ENCODE measurements around the gene LGI4. TPM values are rescaled to one million over a fixed set of nuclear protein-coding genes. Genes with fewer than 3 reads are reported as not detected.

Gene LGI4
- total RNA-seq (under 1 TPM; 0.39 to 0.52 TPM), total RNA-seq (0.81 to 1.3 reads per million in 2 donors)

- peak within 1 kb of the TSS; percentile 10 for H3K27ac Mint-ChIP-seq
Measured at GRCh38 chr19:35134601-35135242, at the start of gene LGI4. Gene LGI4, minus strand, starts transcription at chr19:35135059. Its CDS starts 379 bp downstream, at chr19:35134680.

GRCh38 chr19:35184267-35184666 lies 49.4 kb upstream of the LGI4 start:
- no peaks in the 10 kb centered on the region for H3K27me3 Mint-ChIP-seq
- H3K27ac Mint-ChIP-seq: no peak overlapping the region
- no peak overlapping the region for H3K4me3 Mint-ChIP-seq
- DNase-seq (no peak), ATAC-seq (no peak)
- no peaks in the 10 kb centered on the region for H3K9me3 ChIP-seq (ENCODE audit: control insufficient read depth, low read length, poor library complexity, severe bottlenecking)
- H3K36me3 Mint-ChIP-seq (ENCODE audit: low read depth): peaks cover 2% of the 10 kb centered on the region
- peaks cover 13% of the 10 kb centered on the region for H3K4me1 Mint-ChIP-seq

More at GRCh38 chr19:35134601-35135242, at the start of gene LGI4:
- H3K4me1 Mint-ChIP-seq: peaks cover 7% of the 10 kb centered on the region
- H3K36me3 Mint-ChIP-seq (ENCODE audit: low read depth): peaks cover 2% of the 10 kb centered on the region
- H3K27me3 Mint-ChIP-seq: no peaks in the 10 kb centered on the region
- H3K9me3 ChIP-seq (ENCODE audit: control insufficient read depth, low read length, poor library complexity, severe bottlenecking): no peaks in the 10 kb centered on the region
- DNase-seq (no peak), ATAC-seq (no peak)
- no peak within 1 kb of the TSS for H3K4me3 Mint-ChIP-seq

DNA sequence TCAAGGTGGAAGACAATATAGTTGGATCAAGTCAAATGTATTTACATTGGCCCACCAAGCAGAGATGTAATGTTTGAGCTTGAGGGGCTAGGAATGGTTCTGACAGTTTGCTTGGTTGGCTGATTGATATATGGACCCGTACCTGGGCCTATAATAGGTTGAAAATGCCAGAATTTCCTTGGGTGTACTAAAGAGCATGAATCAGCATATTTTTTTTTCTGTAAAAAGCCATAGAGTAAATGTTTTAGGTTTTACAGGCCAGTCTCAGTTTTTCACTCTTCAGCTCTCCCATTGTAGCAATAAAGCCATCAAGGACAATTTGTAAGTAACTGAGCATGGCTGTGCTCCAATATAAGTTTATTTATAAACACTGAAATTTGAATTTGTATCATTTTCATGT lies 46.5 kb upstream of the LGI4 start:
- H3K9me3 ChIP-seq (ENCODE audit: control insufficient read depth, low read length, poor library complexity, severe bottlenecking): peaks cover 2% of the 10 kb centered on the region
- peaks cover 14% of the 10 kb centered on the region for H3K4me1 Mint-ChIP-seq
- no peak for ATAC-seq
- H3K36me3 Mint-ChIP-seq (ENCODE audit: low read depth): peaks cover 2% of the 10 kb centered on the region
- no peaks in the 10 kb centered on the region for H3K27me3 Mint-ChIP-seq
- no peak for DNase-seq
- no peak overlapping the region for H3K27ac Mint-ChIP-seq
- H3K4me3 Mint-ChIP-seq: no peak overlapping the region

- peaks cover 2% of the 10 kb centered on the region for H3K9me3 ChIP-seq (ENCODE audit: control insufficient read depth, low read length, poor library complexity, severe bottlenecking)
- Mint-ChIP-seq H3K4me1 (peaks cover 10% of the 10 kb centered on the region), H3K36me3 (ENCODE audit: low read depth) (peaks cover 2% of the 10 kb centered on the region), H3K27ac (peak overlapping the region; percentile 43), H3K4me3 (peak overlapping the region; percentile 53), H3K27me3 (no peaks in the 10 kb centered on the region)
- ATAC-seq (no peak), DNase-seq (no peak)
Measured at GRCh38 chr19:35179830-35180229, 45.0 kb upstream of the LGI4 start.

- DNase-seq (no peak), ATAC-seq (no peak)
- H3K9me3 ChIP-seq (ENCODE audit: control insufficient read depth, low read length, poor library complexity, severe bottlenecking): peaks cover 2% of the 10 kb centered on the region
- Mint-ChIP-seq H3K27ac (no peak overlapping the region), H3K27me3 (no peaks in the 10 kb centered on the region), H3K4me1 (peaks cover 13% of the 10 kb centered on the region), H3K4me3 (no peak overlapping the region), H3K36me3 (ENCODE audit: low read depth) (peaks cover 2% of the 10 kb centered on the region)
Measured at GRCh38 chr19:35178701-35179100, 43.8 kb upstream of the LGI4 start.

DNA sequence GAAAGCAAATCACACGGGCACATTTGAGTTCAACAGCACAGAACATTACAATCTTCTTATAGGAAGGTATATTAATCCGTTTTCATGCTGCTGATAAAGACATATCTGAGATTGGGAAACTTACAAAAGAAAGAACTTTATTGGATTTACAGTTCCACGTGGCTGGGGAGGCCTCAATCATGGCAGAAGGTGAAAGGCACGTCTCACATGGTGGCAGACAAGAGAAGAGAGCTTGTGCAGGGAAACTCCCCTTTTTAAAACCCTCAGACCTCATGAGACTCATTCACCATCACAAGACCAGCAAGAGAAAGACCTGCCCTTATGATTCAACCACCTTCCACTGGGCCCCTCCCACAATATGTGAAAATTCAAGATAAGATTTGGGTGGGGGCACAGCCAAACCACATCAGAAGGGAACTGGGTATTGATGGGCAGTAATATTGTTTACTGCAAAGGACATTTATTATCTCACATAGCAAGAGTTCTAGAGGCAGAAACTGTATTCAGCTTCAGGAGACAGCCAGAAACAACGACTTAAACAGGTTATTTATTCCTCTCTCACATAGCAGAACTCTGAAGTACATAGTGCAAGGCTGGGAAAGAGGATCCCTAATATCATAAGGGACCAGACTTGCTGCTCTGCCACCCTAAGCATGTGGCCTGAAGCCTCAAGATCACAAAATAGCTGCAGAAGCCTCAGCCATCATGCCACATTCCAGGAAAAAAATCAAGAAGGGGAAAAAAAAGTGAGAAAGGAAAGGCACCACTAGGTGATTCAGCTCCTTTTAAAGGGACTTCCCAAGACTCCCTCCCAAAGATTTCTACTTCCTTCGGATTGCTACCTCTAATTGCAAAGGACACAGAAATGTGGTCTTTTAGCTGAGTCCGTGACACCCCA lies 42.8 kb upstream of the LGI4 start:
- peaks cover 2% of the 10 kb centered on the region for H3K9me3 ChIP-seq (ENCODE audit: control insufficient read depth, low read length, poor library complexity, severe bottlenecking)
- DNase-seq: no peak
- Mint-ChIP-seq H3K4me1 (peaks cover 12% of the 10 kb centered on the region), H3K27me3 (no peaks in the 10 kb centered on the region), H3K4me3 (no peak overlapping the region), H3K36me3 (ENCODE audit: low read depth) (peaks cover 2% of the 10 kb centered on the region), H3K27ac (peak overlapping the region; percentile 2)
- ATAC-seq: peak; percentile 40

GRCh38 chr19:35176181-35176570 lies 41.3 kb upstream of the LGI4 start:
- no peak for DNase-seq
- H3K36me3 Mint-ChIP-seq (ENCODE audit: low read depth): peaks cover 1% of the 10 kb centered on the region
- no peak for ATAC-seq
- H3K9me3 ChIP-seq (ENCODE audit: control insufficient read depth, low read length, poor library complexity, severe bottlenecking): peaks cover 2% of the 10 kb centered on the region
- H3K27me3 Mint-ChIP-seq: no peaks in the 10 kb centered on the region
- no peak overlapping the region for H3K4me3 Mint-ChIP-seq
- H3K4me1 Mint-ChIP-seq: peaks cover 18% of the 10 kb centered on the region
- H3K27ac Mint-ChIP-seq: no peak overlapping the region

DNA sequence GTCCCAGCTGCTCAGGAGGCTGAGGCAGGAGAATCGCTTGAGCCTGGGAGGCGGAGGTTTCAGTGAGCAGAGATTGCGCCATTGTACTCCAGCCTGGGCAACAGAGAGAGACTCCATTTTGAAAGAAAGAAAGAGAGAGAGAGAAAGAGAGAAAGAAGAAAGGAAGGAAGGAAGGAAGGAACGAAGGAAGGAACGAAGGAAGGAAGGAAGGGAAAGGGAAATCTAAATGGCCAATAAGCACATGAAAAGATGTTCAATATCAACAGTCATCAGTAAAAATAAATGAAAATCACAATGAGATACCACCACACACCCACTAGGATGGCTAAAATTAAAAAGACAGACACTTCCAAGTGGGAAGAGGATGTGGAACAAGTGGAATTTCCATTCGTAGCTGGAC lies 39.4 kb upstream of the LGI4 start:
- H3K4me3 Mint-ChIP-seq: peak overlapping the region; percentile 8
- H3K4me1 Mint-ChIP-seq: peaks cover 20% of the 10 kb centered on the region
- H3K27me3 Mint-ChIP-seq: no peaks in the 10 kb centered on the region
- H3K9me3 ChIP-seq (ENCODE audit: control insufficient read depth, low read length, poor library complexity, severe bottlenecking): peaks cover 2% of the 10 kb centered on the region
- DNase-seq: no peak
- no peak for ATAC-seq
- peaks cover 2% of the 10 kb centered on the region for H3K36me3 Mint-ChIP-seq (ENCODE audit: low read depth)
- H3K27ac Mint-ChIP-seq: peak overlapping the region; percentile 3

- no peaks in the 10 kb centered on the region for H3K27me3 Mint-ChIP-seq
- peaks cover 32% of the 10 kb centered on the region for H3K4me1 Mint-ChIP-seq
- H3K27ac Mint-ChIP-seq: peak overlapping the region; percentile 82
- peak overlapping the region; percentile 21 for H3K4me3 Mint-ChIP-seq
- no peaks in the 10 kb centered on the region for H3K9me3 ChIP-seq (ENCODE audit: control insufficient read depth, low read length, poor library complexity, severe bottlenecking)
- DNase-seq (no peak), ATAC-seq (no peak)
- peaks cover 4% of the 10 kb centered on the region for H3K36me3 Mint-ChIP-seq (ENCODE audit: low read depth)
Measured at GRCh38 chr19:35171730-35172129, 36.9 kb upstream of the LGI4 start.

DNA sequence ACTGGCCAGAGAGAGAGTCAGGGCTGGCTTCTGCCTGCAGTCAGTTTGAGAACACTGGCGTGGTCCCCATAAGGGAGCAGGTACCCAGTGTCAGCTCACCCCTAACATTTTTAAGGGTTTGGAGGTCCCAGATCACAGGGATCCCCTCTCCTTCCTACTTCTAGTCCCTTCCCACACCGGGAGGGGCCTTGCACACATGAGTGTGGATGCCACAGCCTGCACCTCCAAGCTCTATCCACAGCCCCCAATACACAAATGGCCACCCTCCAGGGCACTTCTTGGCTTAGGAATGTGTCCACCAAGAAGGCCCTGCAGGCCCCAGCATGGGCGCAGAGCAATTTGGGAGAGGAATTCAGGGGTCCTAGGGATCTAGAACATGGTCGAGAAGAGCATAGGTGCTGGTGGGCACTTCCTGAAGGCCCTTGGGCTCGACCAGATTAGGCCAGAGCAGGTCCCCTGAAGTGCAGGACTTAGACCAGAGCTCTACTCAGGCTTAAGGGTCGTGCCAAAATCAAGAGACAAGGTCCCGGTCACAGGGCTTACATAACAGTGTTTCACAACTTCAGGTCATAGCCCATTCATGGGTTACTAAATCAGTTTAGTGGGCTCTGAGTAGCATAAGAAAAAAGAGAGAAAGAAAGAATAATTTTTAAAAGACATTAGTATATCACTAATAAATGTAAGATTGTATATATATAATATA lies 35.7 kb upstream of the LGI4 start:
- H3K27me3 Mint-ChIP-seq: no peaks in the 10 kb centered on the region
- no peak overlapping the region for H3K4me3 Mint-ChIP-seq
- no peaks in the 10 kb centered on the region for H3K9me3 ChIP-seq (ENCODE audit: control insufficient read depth, low read length, poor library complexity, severe bottlenecking)
- no peak for ATAC-seq
- peaks cover 7% of the 10 kb centered on the region for H3K36me3 Mint-ChIP-seq (ENCODE audit: low read depth)
- H3K27ac Mint-ChIP-seq: peak overlapping the region; percentile 94
- DNase-seq: no peak
- H3K4me1 Mint-ChIP-seq: peaks cover 36% of the 10 kb centered on the region

DNA sequence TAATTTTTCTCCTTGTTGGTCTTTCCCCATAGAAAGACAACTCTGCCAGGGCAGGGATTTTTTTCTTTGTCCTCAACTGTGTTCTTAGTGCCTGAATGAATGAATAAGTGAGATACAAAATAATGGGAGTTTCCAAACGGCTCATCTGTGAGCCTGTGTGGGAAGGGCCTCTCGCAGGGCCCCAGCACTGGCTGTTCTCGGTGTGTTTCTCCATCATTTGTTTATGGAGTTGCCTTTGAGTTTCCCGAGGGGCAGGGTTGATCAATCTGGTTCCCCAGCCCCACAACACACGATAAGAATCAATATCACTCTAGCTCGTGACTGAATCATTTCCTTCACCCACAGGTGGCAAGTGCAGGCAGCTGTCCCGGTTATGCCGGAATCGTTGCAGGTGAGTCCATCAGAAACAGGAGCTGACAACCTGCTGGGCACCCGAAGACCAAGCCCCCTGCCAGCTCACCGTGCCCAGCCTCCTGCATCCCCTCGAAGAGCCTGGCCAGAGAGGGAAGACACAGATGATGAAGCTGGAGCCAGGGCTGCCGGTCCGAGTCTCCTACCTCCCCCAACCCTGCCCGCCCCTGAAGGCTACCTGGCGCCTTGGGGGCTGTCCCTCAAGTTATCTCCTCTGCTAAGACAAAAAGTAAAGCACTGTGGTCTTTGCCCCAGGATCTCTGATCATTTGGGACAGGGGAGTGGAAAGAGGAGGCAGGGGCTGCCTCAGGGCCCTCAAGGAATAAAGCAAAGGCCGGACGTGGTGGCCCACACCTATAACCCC lies 34.5 kb upstream of the LGI4 start:
- ATAC-seq (peak; percentile 8), DNase-seq (no peak)
- H3K9me3 ChIP-seq (ENCODE audit: control insufficient read depth, low read length, poor library complexity, severe bottlenecking): no peaks in the 10 kb centered on the region
- H3K27ac Mint-ChIP-seq: peak overlapping the region; percentile 94
- peaks cover 36% of the 10 kb centered on the region for H3K4me1 Mint-ChIP-seq
- no peaks in the 10 kb centered on the region for H3K27me3 Mint-ChIP-seq
- peak overlapping the region; percentile 68 for H3K4me3 Mint-ChIP-seq
- peaks cover 7% of the 10 kb centered on the region for H3K36me3 Mint-ChIP-seq (ENCODE audit: low read depth)

GRCh38 chr19:35168196-35168595 lies 33.3 kb upstream of the LGI4 start:
- Mint-ChIP-seq H3K4me3 (peak overlapping the region; percentile 45), H3K27ac (peak overlapping the region; percentile 94), H3K36me3 (ENCODE audit: low read depth) (peaks cover 13% of the 10 kb centered on the region), H3K4me1 (peaks cover 34% of the 10 kb centered on the region), H3K27me3 (no peaks in the 10 kb centered on the region)
- DNase-seq: no peak
- no peak for ATAC-seq
- H3K9me3 ChIP-seq (ENCODE audit: control insufficient read depth, low read length, poor library complexity, severe bottlenecking): no peaks in the 10 kb centered on the region
